Measurements from ENCODE around the gene MATN4. TPM values are rescaled to one million over a fixed set of nuclear protein-coding genes. Genes with fewer than 3 reads are reported as not detected.
A peak's percentile ranks its signal among the peaks of the same experiment; 100 is the strongest.

Gene MATN4
- total and polyA plus RNA-seq, 2 of the 13 experiments (the other 11 are each of a cell fraction or from before 2014, with no cell fraction given): not detected

GRCh38 chr20:45341579-45341938, 33.5 kb upstream of the MATN4 start (continued):
- TF ChIP-seq, protein P1, sequence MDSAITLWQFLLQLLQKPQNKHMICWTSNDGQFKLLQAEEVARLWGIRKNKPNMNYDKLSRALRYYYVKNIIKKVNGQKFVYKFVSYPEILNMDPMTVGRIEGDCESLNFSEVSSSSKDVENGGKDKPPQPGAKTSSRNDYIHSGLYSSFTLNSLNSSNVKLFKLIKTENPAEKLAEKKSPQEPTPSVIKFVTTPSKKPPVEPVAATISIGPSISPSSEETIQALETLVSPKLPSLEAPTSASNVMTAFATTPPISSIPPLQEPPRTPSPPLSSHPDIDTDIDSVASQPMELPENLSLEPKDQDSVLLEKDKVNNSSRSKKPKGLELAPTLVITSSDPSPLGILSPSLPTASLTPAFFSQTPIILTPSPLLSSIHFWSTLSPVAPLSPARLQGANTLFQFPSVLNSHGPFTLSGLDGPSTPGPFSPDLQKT (CRISPR knock-in tag; IDR thresholded peaks at IDR 0.05; ENCODE audit: borderline replicate concordance): no peak
- no peak for TF ChIP-seq ZNF251 (CRISPR knock-in tag; IDR thresholded peaks at IDR 0.05)
- TF ChIP-seq PHB2 (IDR thresholded peaks at IDR 0.05; ENCODE audit: partially characterized antibody): no peak
- 0 out of 2 replicates have a peak, but pooled peaks have one; percentile 23 for TF ChIP-seq ZNF670 (CRISPR knock-in tag; IDR thresholded peaks at IDR 0.05; ENCODE audit: borderline replicate concordance)
- TF ChIP-seq EP300 (IDR thresholded peaks at IDR 0.05; ENCODE audit: low read depth in 2 of 2, low read length in 2 of 2): peak in 1 of 2 experiments; percentile 25; a peak in 1 of 4 replicates
- TF ChIP-seq EP300 (CRISPR knock-in tag; IDR thresholded peaks at IDR 0.05; ENCODE audit: borderline replicate concordance): no peak
- 0 out of 2 replicates have a peak, but pooled peaks have one; percentile 27 for TF ChIP-seq SMAD9 (CRISPR knock-in tag; IDR thresholded peaks at IDR 0.05)
- TF ChIP-seq, protein P2, sequence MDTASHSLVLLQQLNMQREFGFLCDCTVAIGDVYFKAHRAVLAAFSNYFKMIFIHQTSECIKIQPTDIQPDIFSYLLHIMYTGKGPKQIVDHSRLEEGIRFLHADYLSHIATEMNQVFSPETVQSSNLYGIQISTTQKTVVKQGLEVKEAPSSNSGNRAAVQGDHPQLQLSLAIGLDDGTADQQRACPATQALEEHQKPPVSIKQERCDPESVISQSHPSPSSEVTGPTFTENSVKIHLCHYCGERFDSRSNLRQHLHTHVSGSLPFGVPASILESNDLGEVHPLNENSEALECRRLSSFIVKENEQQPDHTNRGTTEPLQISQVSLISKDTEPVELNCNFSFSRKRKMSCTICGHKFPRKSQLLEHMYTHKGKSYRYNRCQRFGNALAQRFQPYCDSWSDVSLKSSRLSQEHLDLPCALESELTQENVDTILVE (CRISPR knock-in tag; IDR thresholded peaks at IDR 0.05): no peak
- TF ChIP-seq, protein P3, sequence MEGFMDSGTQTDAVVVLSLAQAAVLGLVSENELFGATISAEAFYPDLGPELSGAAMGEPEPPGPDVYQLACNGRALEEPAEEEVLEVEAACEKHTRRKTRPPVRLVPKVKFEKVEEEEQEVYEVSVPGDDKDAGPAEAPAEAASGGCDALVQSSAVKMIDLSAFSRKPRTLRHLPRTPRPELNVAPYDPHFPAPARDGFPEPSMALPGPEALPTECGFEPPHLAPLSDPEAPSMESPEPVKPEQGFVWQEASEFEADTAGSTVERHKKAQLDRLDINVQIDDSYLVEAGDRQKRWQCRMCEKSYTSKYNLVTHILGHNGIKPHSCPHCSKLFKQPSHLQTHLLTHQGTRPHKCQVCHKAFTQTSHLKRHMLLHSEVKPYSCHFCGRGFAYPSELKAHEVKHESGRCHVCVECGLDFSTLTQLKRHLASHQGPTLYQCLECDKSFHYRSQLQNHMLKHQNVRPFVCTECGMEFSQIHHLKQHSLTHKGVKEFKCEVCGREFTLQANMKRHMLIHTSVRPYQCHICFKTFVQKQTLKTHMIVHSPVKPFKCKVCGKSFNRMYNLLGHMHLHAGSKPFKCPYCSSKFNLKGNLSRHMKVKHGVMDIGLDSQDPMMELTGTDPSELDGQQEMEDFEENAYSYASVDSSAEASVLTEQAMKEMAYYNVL (CRISPR knock-in tag; IDR thresholded peaks at IDR 0.05; ENCODE audit: borderline replicate concordance): no peak
- TF ChIP-seq NCOR1 (IDR thresholded peaks at IDR 0.05; ENCODE audit: borderline replicate concordance, low read length): peak; percentile 2; the same call in 1 of the 2 replicates
- TF ChIP-seq RARA (CRISPR knock-in tag; IDR thresholded peaks at IDR 0.05): 0 out of 2 replicates have a peak, but pooled peaks have one; percentile 34
- peak; percentile 76; the same call in 1 of the 2 replicates for TF ChIP-seq ARID2 (CRISPR knock-in tag; IDR thresholded peaks at IDR 0.05; ENCODE audit: borderline replicate concordance)
- no peak for TF ChIP-seq RELA (CRISPR knock-in tag; IDR thresholded peaks at IDR 0.05)
- 0 out of 2 replicates have a peak, but pooled peaks have one; percentile 6 for TF ChIP-seq ZKSCAN1 (IDR thresholded peaks at IDR 0.05; ENCODE audit: low read length)
- TF ChIP-seq AKAP8 (CRISPR knock-in tag; IDR thresholded peaks at IDR 0.05): 0 out of 2 replicates have a peak, but pooled peaks have one; percentile 75
- TF ChIP-seq, protein P4, sequence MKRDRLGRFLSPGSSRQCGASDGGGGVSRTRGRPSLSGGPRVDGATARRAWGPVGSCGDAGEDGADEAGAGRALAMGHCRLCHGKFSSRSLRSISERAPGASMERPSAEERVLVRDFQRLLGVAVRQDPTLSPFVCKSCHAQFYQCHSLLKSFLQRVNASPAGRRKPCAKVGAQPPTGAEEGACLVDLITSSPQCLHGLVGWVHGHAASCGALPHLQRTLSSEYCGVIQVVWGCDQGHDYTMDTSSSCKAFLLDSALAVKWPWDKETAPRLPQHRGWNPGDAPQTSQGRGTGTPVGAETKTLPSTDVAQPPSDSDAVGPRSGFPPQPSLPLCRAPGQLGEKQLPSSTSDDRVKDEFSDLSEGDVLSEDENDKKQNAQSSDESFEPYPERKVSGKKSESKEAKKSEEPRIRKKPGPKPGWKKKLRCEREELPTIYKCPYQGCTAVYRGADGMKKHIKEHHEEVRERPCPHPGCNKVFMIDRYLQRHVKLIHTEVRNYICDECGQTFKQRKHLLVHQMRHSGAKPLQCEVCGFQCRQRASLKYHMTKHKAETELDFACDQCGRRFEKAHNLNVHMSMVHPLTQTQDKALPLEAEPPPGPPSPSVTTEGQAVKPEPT (CRISPR knock-in tag; IDR thresholded peaks at IDR 0.05; ENCODE audit: low read depth): 0 out of 2 replicates have a peak, but pooled peaks have one; percentile 12
- peak; percentile 80 for TF ChIP-seq ZNF605 (CRISPR knock-in tag; IDR thresholded peaks at IDR 0.05)
- no peak for TF ChIP-seq ZNF619 (CRISPR knock-in tag; IDR thresholded peaks at IDR 0.05)
- TF ChIP-seq TOPORS (CRISPR knock-in tag; IDR thresholded peaks at IDR 0.05): 0 out of 2 replicates have a peak, but pooled peaks have one; percentile 34
- 0 out of 2 replicates have a peak, but pooled peaks have one; percentile 35 for TF ChIP-seq ZNF512 (CRISPR knock-in tag; IDR thresholded peaks at IDR 0.05)
- no peak for TF ChIP-seq TP53 (CRISPR knock-in tag; conservative IDR thresholded peaks at IDR 0.05)
- 0 out of 2 replicates have a peak, but pooled peaks have one; percentile 14 for TF ChIP-seq ZNF614 (CRISPR knock-in tag; IDR thresholded peaks at IDR 0.05; ENCODE audit: borderline replicate concordance)
- TF ChIP-seq ZNF333 (CRISPR knock-in tag; IDR thresholded peaks at IDR 0.05; ENCODE audit: borderline replicate concordance): no peak
